NCI-H2227 treated with DMSO at 0.1 percent for 48 hours (cell line): ENCODE measurements around the gene SLC6A6.

Experiments used
- DNase-seq: peaks from one replicate; lab custom pipeline; 2025; lab: John Stamatoyannopoulos, UW

Gene SLC6A6

GRCh38 chr3:14470461-14470860 is 68.1 kb downstream of the SLC6A6 start:
- DNase-seq = no peak

DNA sequence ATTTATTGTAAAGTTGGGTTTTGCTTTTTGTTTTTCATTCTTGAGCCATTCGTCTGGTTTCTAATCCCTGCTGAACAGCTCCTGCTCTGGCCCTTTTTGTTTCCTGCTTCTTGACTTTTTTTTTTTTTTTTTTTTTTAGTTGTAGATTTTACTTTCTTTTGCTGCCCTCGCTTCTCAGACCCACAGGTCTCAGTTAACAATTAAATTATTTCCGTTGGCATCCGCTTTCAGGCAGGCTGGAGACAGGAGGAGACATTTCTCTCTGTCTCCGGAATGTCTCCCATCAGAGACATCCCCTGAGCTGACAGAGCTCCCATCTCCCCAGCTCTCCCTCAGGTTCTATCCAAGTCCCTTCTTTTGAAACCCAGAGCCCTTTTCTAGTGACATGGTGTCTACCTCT is 68.6 kb downstream of the SLC6A6 start:
- DNase-seq = no peak

DNA sequence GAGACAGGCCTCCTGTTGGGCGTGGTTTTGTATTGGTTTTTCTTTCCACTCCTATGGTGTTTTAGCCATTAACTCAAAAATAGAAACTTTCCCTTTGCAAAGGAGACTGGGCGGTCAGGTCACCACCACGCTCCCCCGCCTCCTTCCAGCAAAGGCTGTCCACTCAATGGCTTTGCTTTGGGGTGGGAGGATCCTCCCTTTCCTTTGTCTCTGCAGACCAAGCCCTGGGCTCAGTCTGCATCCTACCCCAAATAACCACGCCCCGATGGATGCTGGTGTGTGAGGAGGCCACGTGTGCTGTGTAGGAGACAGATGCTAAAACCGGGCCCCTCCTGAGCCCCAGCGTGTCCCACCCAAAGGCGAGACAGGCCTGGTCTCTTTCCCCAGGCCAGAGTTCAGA is 69.3 kb downstream of the SLC6A6 start:
- DNase-seq = no peak

DNA sequence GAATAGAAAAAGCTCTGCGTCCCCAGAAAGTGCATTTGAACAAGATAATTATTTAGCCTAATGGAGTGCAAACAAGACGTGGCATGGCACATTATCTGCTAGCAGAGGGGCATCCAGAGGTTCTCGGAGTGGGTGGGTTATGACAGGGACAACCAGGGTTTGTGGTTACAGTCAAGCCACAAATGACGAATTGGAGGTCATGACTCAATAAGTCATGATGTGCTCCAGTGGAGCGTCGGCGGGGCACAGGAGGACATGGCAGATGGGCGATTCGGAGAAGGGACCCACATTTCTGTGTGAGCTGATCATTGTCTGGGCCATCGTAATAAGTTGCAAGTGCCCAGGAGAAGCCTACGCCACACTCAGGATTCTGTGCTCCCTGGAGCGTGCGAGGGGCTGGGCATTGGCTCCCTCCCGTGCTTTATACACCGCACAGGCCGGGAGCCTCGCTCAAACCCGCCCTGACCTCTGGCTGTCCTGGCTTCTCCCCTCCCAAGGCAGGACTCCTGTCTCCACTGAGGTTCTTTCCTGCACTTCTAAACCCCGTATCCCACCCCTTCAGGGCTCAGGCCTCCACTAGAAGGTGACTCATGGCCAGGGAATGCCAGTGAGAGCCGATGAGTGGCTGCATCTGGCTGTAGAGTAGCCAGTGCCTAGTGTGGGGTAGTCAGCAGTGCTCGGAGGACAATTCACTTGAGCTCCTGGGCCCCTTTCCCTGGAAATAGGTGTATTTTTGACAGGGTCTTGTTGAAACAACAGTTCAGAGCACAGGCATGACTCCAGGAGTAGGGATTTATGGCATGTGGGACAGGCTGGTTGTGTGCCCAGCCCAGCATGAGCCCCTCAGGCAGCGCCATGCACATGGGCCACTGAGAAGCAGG is 70.3 kb downstream of the SLC6A6 start:
- DNase-seq = no peak

GRCh38 chr3:14473411-14473891 is 71.0 kb downstream of the SLC6A6 start:
- no peak for DNase-seq

DNA sequence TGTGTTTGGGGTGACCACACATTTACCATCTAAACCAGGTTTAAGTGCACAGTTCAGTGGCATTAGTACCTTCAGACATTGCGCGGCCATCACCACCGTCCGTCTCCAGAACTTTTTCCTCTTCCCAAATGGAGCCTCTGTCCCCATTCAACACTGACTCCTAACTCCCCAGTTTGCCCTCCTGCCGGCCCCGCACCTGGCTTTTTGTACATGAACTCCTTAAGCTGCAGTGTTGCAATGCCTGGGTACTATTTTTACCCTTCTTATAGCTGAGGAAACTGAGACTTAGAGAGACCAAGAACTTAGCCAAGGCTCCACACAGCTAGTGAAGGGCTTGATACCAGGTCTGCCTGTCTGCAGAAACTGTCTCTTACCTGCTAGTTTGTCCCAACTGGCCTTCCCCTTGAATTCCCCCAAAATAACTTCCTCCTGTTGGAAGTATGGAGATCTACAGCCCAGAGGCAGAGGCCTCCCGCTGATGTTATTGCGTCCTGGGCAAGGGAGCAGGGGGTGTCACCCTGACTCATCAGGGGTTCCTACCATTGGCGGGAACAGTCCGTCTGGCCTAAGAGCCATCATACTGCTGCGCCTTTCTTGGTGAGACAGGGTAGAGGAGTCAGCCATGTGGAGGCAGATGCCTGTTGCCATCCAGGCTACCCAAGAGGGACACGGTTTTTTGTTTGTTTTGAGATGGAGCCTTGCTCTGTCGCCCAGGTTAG is 72.1 kb downstream of the SLC6A6 start:
- no peak for DNase-seq

GRCh38 chr3:14475621-14476020 is 73.2 kb downstream of the SLC6A6 start:
- DNase-seq = peak; percentile 0

DNA sequence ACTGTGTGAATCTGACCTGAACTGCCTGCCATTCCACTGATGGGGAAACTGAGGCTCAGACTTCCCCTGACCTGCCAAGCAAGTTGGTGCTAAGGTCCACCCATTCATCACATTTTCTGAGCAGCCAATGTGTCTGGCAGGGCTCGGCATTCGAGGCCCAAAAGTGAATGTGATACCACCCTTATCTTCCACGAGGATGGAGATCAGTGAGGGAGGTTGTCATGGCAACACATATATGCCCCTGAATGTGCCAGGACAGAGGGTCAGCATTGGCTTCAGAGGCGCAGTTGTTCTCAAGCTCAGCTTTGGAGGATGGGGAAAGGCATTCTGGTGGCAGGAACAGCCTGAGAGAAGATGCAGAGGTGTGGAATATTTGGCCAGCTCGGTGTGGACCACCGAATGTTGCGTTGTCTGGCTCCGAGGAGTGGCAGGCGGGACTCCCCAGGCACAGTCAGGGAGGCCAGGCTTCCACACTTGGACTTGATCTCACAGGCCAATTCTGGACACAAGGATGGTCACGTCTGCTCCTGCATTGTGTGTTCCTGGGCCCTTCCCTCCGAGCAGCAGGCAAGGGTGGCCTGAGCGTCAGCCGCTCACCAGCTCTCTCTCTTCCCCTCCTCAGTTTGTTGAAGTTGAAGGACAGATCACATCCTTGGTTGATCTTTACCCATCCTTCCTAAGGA is 74.3 kb downstream of the SLC6A6 start:
- DNase-seq = no peak

DNA sequence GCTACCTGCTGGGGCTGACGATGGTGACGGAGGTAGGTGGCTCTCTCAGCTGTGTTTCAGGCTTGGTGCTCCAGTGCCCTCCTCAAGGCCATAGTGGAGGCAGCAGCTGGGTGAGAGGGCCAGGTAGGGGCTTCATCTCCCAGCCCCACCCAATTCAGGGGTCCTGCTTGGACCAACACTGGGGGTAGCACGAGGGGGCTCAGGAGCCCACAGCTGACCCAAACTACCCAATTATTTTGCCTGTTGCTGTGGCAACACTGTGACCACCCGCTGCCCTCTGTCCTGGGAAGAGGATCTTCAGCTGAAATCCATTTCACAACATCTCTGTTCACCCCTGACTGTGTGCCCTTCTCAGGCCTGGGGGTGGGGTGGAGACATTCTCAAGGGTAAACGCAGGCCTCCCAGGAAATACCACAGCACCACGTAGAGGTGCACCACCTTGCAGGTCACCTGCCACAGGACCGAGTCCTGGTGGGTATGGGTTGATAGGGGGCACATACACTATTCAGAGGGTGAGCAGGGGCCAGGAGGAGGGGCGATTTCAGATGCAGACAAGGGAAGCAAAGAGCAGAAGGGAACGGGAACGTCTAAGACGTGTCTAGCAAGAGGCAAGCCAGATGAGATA is 75.0 kb downstream of the SLC6A6 start:
- DNase-seq = no peak

DNA sequence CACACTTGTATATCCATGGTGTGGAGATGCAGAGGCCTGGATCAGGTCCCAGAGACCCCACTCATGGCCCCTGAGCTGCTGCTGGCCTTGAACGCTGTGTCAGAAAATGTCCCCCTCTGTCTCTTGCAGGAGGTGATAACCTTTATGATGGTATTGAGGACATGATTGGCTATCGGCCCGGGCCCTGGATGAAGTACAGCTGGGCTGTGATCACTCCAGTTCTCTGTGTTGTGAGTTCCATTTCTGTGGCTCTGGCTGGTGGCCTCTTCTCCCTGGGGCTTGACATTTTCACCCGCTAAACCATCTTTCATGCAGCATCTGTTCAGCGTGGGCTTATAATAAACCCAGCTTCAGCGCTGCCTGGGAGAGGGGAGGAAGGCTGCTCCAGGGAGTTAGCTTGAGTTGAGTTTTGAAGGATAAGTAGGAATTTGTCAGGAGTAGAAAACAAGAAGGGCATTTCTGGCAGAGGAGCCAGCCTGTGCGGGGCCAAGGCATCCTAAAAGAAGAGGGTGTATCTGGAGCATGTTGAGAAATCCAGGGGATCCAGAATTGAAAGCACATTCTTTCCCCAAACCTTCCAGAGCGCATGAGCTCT is 76.6 kb downstream of the SLC6A6 start:
- no peak for DNase-seq

GRCh38 chr3:14479591-14479990 is 77.2 kb downstream of the SLC6A6 start:
- DNase-seq = no peak

GRCh38 chr3:14480207-14481017 is 78.0 kb downstream of the SLC6A6 start:
- no peak for DNase-seq

DNA sequence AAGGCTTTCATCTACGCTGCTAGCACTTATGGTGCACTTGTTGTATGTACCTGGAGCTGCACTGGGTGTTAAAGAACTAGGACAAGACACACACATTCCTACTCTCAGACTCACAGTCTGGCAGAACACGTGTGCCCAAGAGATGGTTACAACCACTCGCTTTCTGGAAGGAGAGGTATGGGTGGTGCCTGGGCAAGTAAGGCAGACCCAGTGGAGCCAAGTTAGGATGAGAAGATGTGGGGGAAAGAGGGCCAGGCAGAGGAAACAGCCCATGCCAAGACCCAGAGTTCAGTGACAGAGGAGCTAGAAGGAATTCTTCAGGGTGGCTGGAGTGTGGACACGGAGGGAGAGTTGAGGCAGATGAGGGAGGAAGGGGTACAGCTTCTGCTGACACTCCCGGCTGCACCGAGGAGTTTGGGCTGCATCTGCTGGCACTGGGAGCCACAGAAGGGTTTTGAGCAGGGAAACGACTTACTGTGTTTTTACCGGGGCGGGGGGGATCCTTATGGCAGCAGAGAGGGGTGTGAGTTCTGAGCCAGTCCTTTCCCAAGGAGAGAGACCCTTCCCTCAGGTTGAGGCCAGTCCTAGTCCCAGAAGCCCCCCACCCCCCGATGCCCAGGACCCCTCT is 78.7 kb downstream of the SLC6A6 start:
- no peak for DNase-seq

GRCh38 chr3:14481646-14482036 is 79.2 kb downstream of the SLC6A6 start:
- DNase-seq = no peak

- no peak for DNase-seq
Observed at GRCh38 chr3:14482271-14482721, 79.9 kb downstream of the SLC6A6 start.

GRCh38 chr3:14483286-14483685 is 80.9 kb downstream of the SLC6A6 start:
- no peak for DNase-seq

DNA sequence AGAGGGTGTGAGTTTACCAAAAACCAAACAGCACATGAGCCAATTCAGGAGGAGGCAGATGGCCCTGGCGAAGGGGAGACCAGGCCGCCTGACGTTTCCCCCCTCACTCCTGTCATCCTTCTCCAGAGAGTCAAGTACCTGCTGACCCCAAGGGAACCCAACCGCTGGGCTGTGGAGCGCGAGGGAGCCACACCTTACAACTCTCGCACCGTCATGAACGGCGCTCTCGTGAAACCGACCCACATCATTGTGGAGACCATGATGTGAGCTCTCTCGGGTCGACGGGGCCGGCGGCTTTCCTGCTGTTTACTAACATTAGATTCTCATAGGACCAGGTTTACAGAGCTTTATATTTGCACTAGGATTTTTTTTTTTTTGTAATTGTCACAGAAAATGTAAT is 82.3 kb downstream of the SLC6A6 start:
- DNase-seq = no peak

DNA sequence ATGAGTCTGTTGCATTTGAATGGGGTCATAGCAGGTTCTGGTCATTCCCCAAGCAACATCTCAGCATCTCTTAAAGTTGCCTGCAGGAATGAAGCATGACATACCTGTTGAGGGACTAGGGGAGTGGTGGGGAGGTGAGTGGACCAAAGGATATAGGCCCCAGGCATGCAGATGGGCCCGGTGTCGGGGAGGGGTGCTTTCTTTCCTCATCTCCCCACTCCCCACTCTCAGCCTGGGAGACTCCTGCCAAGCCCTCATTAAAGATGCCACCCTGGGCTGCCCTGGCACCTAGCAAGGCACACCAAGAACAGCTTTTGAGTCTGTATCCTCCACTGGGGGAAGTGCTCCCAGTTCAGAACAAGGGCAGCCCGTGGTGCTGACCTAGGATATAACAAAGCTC is 83.6 kb downstream of the SLC6A6 start:
- DNase-seq = no peak

GRCh38 chr3:14486460-14486859 is 84.1 kb downstream of the SLC6A6 start:
- no peak for DNase-seq

GRCh38 chr3:14487086-14487485 is 84.7 kb downstream of the SLC6A6 start:
- no peak for DNase-seq
